Spleen (tissue), 11 donors: ENCODE data around the gene VASN. TPM values are rescaled to one million over a fixed set of nuclear protein-coding genes. Genes with fewer than 3 reads are reported as not detected.

ENCODE experiments used
- DNase-seq: peaks from one replicate; pipeline ENCODE4 v3.0.0-alpha.2; 2020
- H3K27ac ChIP-seq, 8 donors: fragments of 200-600 bp; sonication (generic) in 7 of 8; 1 replicate in 4 of 8; 2 replicates in 4 of 8; pipeline versions ENCODE4 v1.5.0 to v1.8.0; 2016 to 2021; ENCODE audit warnings: inconsistent platforms in 4 of 8, mild to moderate bottlenecking in 4 of 8, moderate library complexity in 1 of 8
- H3K27me3 ChIP-seq, 7 donors: fragments of 200-600 bp; sonication (generic) in 6 of 7; replicated peaks in 1 of 7; 1 replicate in 4 of 7; 2 replicates in 3 of 7; pipeline versions ENCODE4 v1.5.0 to v1.8.0; 2016 to 2021; ENCODE audit warnings: inconsistent platforms in 3 of 7, mild to moderate bottlenecking in 1 of 7
- H3K36me3 ChIP-seq, 6 donors: fragments of 200-600 bp; sonication (generic) in 5 of 6; 1 replicate in 4 of 6; 2 replicates in 2 of 6; pipeline versions ENCODE4 v1.5.0 to v1.8.0; 2016 to 2021; ENCODE audit warnings: inconsistent platforms in 2 of 6
- H3K4me1 ChIP-seq, 6 donors: fragments of 200-600 bp; sonication (generic) in 5 of 6; 1 replicate in 3 of 6; 2 replicates in 3 of 6; pipeline versions ENCODE4 v1.5.0 to v1.8.0; 2016 to 2021; ENCODE audit warnings: inconsistent platforms in 3 of 6
- H3K4me3 ChIP-seq, 8 donors: fragments of 200-600 bp; sonication (generic) in 7 of 8; 1 replicate in 4 of 8; 2 replicates in 4 of 8; pipeline versions ENCODE4 v1.5.0 to v1.8.0; 2016 to 2021; ENCODE audit warnings: inconsistent platforms in 4 of 8, mild to moderate bottlenecking in 4 of 8, moderate library complexity in 2 of 8
- H3K9me3 ChIP-seq, 8 donors: fragments of 200-600 bp; sonication (generic) in 7 of 8; 1 replicate in 4 of 8; 2 replicates in 4 of 8; pipeline versions ENCODE4 v1.5.0 to v1.8.0; 2016 to 2021; ENCODE audit warnings: inconsistent platforms in 4 of 8
- CTCF ChIP-seq, 11 experiments: fragments of 200-600 bp in 7 of 11; fragments of 450-650 bp in 4 of 11; sonication (generic) in 4 of 11; IDR thresholded peaks in 8 of 11; conservative IDR thresholded peaks in 3 of 11; 1 replicate in 7 of 11; 2 replicates in 4 of 11; pipeline versions ENCODE4 v1.4.0 to v1.8.0; 2016 to 2021; ENCODE audit warnings: antibody characterized with exemption in 11 of 11, inconsistent platforms in 4 of 11, mild to moderate bottlenecking in 1 of 11
- POLR2A ChIP-seq, 3 donors: fragments of 450-650 bp; IDR thresholded peaks; one replicate each; pipeline ENCODE4 v1.5.1; 2017; ENCODE audit warnings: antibody characterized with exemption in 3 of 3, mild to moderate bottlenecking in 1 of 3
- POLR2AphosphoS5 ChIP-seq, 3 donors: sonication (generic); formaldehyde crosslinking; IDR thresholded peaks; one replicate each; pipeline ENCODE4 v1.5.1; 2017; ENCODE audit warnings: antibody characterized with exemption in 3 of 3
- WGBS, 5 donors: extraction: QIAGEN DNeasy Blood & Tissue Kit in 3 of 5; methylation state at CpG; one replicate each; pipeline versions ENCODE4 v1.1.5 to v1.1.7; 2013 to 2018; 5-methylcytosine and 5-hydroxymethylcytosine counted together
- intact Hi-C: fragments of 100-400 bp; cut with DNase I; formaldehyde crosslinking; loops from one replicate; pipeline ENCODE4 v1.15.0; 2023; ENCODE audit warnings: low total_unique reads
- polyA plus RNA-seq, 3 donors: library from polyadenylated mRNA; stranded (reverse); fragments of 200-250 nt; gene quantifications; one replicate each; pipeline ENCODE4 v1.2.1, GENCODE V29; 2013
- total RNA-seq, 7 donors: library from RNA; depleted of rRNA in 3 of 7; stranded (reverse); fragments of >200 nt in 3 of 7; fragmentation: NEBNext Ultra II Directional in 4 of 7; extraction: Animal tissue kit (Norgen Biotek cat#: 25700) in 4 of 7; gene quantifications; one replicate each; pipeline versions ENCODE4 v1.1.0 to v1.2.1, GENCODE V29; 2016 to 2021
- donor health status: healthy with polysubstance abuse.
- donor health status: DM: no; HTN: no; CAD: no; lungs with moderate emphysema.
- donor health status: DM: no; HTN: no; CAD: no.
- donor health status: Bipolar disorder and iron deficiency.
- donor health status: healthy.
- donor health status: DM: no; HTN: no; CAD: no.
- donor health status: DM: yes; HTN: yes; CAD: no.

Gene VASN
- total and polyA plus RNA-seq, 10 donors = 2.0 to 24.9 (median 11.2) TPM

- intact Hi-C loops = no loop called here
- DNase-seq = peak; percentile 99
- Histone ChIP-seq H3K27me3 (no peaks in the 10 kb centered on the region), H3K9me3 (no peaks in the 10 kb centered on the region), H3K4me1 (peaks cover 13 to 57% (median 33%) of the 10 kb centered on the region in 6 donors), H3K36me3 (peaks cover 3 to 47% (median 16%) of the 10 kb centered on the region in 6 donors), H3K27ac (peak within 1 kb of the TSS; percentile 82 to 95 (median 90)), H3K4me3 (peak within 1 kb of the TSS; percentile 87 to 99 (median 94))
- peak; percentile 92 to 95 (median 93) for TF ChIP-seq POLR2AphosphoS5 (IDR thresholded peaks at IDR 0.05)
- TF ChIP-seq CTCF (IDR thresholded peaks at IDR 0.05 in 8 of 11, conservative IDR thresholded peaks at IDR 0.05 in 3 of 11) = peak in 1 of 11 experiments; percentile 11
- peak in 1 of 3 donors; percentile 29 for TF ChIP-seq POLR2A (IDR thresholded peaks at IDR 0.05)
- 0 to 1% (median 1%) methylated on average over 20 to 81 of the region's 81 CpGs for WGBS, 5 donors
Measured at GRCh38 chr16:4350787-4351659, 20.6 kb upstream of the VASN start, which contains the start of gene PAM16. TSS of gene PAM16 (minus strand) at chr16:4351321. CDS start at chr16:4351234, 87 bp downstream.

- Histone ChIP-seq H3K27me3 (no peaks in the 10 kb centered on the region), H3K36me3 (peaks cover 3 to 56% (median 22%) of the 10 kb centered on the region in 6 donors), H3K9me3 (no peaks in the 10 kb centered on the region), H3K4me3 (peak overlapping the region in 1 of 8 donors; percentile 99), H3K4me1 (peaks cover 13 to 48% (median 32%) of the 10 kb centered on the region in 6 donors), H3K27ac (peak overlapping the region in 3 of 8 donors; percentile 93 to 95 (median 94))
- no peak for TF ChIP-seq POLR2AphosphoS5 (IDR thresholded peaks at IDR 0.05)
- no peak for TF ChIP-seq CTCF (IDR thresholded peaks at IDR 0.05 in 8 of 11, conservative IDR thresholded peaks at IDR 0.05 in 3 of 11)
- no peak for TF ChIP-seq POLR2A (IDR thresholded peaks at IDR 0.05)
- DNase-seq = no peak
- intact Hi-C loops = no loop called here
- 80 to 82% (median 81%) methylated on average over 7 of the region's 7 CpGs for WGBS, 5 donors
Measured at GRCh38 chr16:4351880-4352279, 19.8 kb upstream of the VASN start.

GRCh38 chr16:4352843-4353242 lies 18.8 kb upstream of the VASN start:
- no peaks in the 10 kb centered on the region for H3K9me3 ChIP-seq
- H3K27me3 ChIP-seq = no peaks in the 10 kb centered on the region
- peaks cover 3 to 61% (median 27%) of the 10 kb centered on the region in 6 donors for H3K36me3 ChIP-seq
- no peak overlapping the region for H3K27ac ChIP-seq
- no peak for DNase-seq
- no peak overlapping the region for H3K4me3 ChIP-seq
- intact Hi-C loops = no loop called here
- TF ChIP-seq POLR2AphosphoS5 (IDR thresholded peaks at IDR 0.05) (peak in 1 of 3 donors; percentile 8), POLR2A (IDR thresholded peaks at IDR 0.05) (no peak)
- peaks cover 13 to 39% (median 27%) of the 10 kb centered on the region in 6 donors for H3K4me1 ChIP-seq
- 81 to 96% (median 89%) methylated on average over 5 of the region's 5 CpGs for WGBS, 5 donors

- Histone ChIP-seq H3K36me3 (peaks cover 3 to 61% (median 34%) of the 10 kb centered on the region in 6 donors), H3K4me1 (peaks cover 13 to 30% (median 23%) of the 10 kb centered on the region in 6 donors), H3K9me3 (no peaks in the 10 kb centered on the region), H3K27me3 (no peaks in the 10 kb centered on the region), H3K4me3 (no peak overlapping the region), H3K27ac (no peak overlapping the region)
- intact Hi-C loops = no loop called here
- 78 to 90% (median 84%) methylated on average over 4 of the region's 4 CpGs for WGBS, 5 donors
- no peak for DNase-seq
- TF ChIP-seq POLR2AphosphoS5 (IDR thresholded peaks at IDR 0.05) (no peak), CTCF (IDR thresholded peaks at IDR 0.05 in 8 of 11, conservative IDR thresholded peaks at IDR 0.05 in 3 of 11) (no peak), POLR2A (IDR thresholded peaks at IDR 0.05) (no peak)
Measured at GRCh38 chr16:4353675-4354074, 18.0 kb upstream of the VASN start.
